ENCODE results near the gene FCHSD1.

DNA sequence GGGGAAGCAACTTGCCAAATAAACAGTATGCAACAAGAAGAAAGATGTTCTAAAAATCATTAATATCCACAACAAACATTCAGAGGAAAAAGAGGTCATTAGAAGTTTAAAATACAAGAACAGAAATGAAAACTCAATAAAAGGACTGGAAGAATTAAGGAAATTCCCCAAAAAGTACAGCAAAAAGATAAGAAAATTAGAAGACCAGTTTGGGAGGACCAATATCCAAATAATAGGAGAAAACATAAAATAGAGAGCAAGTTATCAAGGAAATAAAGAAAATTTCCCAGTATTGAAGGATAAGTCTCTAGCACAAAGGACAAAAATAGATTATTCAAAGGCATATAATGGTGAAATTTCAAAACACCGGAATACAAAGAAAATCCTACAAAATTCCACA lies 54.4 kb downstream of the FCHSD1 start:
- TF ChIP-seq, protein P1, sequence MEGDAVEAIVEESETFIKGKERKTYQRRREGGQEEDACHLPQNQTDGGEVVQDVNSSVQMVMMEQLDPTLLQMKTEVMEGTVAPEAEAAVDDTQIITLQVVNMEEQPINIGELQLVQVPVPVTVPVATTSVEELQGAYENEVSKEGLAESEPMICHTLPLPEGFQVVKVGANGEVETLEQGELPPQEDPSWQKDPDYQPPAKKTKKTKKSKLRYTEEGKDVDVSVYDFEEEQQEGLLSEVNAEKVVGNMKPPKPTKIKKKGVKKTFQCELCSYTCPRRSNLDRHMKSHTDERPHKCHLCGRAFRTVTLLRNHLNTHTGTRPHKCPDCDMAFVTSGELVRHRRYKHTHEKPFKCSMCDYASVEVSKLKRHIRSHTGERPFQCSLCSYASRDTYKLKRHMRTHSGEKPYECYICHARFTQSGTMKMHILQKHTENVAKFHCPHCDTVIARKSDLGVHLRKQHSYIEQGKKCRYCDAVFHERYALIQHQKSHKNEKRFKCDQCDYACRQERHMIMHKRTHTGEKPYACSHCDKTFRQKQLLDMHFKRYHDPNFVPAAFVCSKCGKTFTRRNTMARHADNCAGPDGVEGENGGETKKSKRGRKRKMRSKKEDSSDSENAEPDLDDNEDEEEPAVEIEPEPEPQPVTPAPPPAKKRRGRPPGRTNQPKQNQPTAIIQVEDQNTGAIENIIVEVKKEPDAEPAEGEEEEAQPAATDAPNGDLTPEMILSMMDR (IDR thresholded peaks at IDR 0.05): no peak
- no peak for TF ChIP-seq EZH2 (IDR thresholded peaks at IDR 0.05; ENCODE audit: borderline replicate concordance, insufficient read depth, low read depth, low read length, poor library complexity, severe bottlenecking)

All from B cell (primary cell).